ENCODE data around the gene MRTFA. TPM values are rescaled to one million over a fixed set of nuclear protein-coding genes. Genes with fewer than 3 reads are reported as not detected.

MRTFA gene
- total RNA-seq, 1 experiment from 2014 or later: 44.7 TPM

DNA sequence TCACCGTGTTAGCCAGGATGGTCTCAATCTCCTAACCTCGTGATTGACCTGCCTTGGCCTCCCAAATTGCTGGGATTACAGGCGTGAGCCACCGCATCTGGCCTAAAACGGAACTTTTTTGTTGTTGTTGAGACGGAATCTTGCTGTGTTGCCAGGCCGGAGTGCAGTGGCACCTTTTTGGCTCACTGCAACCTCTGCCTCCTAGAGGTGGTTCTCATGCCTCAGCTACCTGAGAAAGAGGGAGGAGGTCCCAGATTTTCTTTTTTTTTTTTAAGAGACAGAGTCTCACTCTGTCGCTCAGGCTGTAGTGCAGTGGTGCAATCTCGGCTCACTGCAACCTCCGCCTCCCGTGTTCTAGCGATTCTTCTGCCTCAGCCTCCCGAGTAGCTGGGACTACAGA lies 34.9 kb upstream of the MRTFA start:
- Histone ChIP-seq H3K4me2 (no peak overlapping the region), H3K27ac (no peak overlapping the region), H3K9me3 (ENCODE audit: insufficient read depth, low read depth) (0 out of 2 replicates have a peak, but pooled peaks cover 7% of the 10 kb centered on the region), H3K79me2 (ENCODE audit: low read depth) (no peaks in the 10 kb centered on the region), H2AFZ (no peak overlapping the region), H3K36me3 (ENCODE audit: low read depth) (no peaks in the 10 kb centered on the region), H3K9me2 (ENCODE audit: insufficient read depth) (no peaks in the 10 kb centered on the region), H3F3A (ENCODE audit: insufficient read depth, low read depth) (peaks cover 13% of the 10 kb centered on the region; the same call in 1 of the 2 replicates), H3K27me3 (ENCODE audit: insufficient read depth, low read depth) (no peaks in the 10 kb centered on the region), H3K4me3 (no peak overlapping the region), H3K4me1 (replicated peaks; ENCODE audit: insufficient read depth) (peaks cover 11% of the 10 kb centered on the region), H4K20me1 (ENCODE audit: insufficient read depth) (no peaks in the 10 kb centered on the region)
- no peak for DNase-seq
- ChIA-PET CTCF (interaction anchor here (0.7 kb wide), 2 partner anchors 37 to 322 kb away, joined by 5 to 11 read pairs; no protein-coding TSS in a partner anchor), POLR2A (ENCODE audit: unreplicated experiment) (no interaction called here)
- intact Hi-C loops (cut with micrococcal nuclease; ENCODE audit: unreplicated experiment): no loop called here
- TF ChIP-seq CTCF (conservative IDR thresholded peaks at IDR 0.05): no peak
- no peak for TF ChIP-seq EZH2 (IDR thresholded peaks at IDR 0.05; ENCODE audit: low read depth)
- no TSS peak for BruUV-seq (replicated peaks)

- H3F3A ChIP-seq (ENCODE audit: insufficient read depth, low read depth): peaks cover 17% of the 10 kb centered on the region
- intact Hi-C loops (cut with micrococcal nuclease; ENCODE audit: unreplicated experiment): no loop called here
- H3K4me3 ChIP-seq: no peak overlapping the region
- CTCF ChIA-PET: no interaction called here
- no peaks in the 10 kb centered on the region for H3K9me2 ChIP-seq (ENCODE audit: insufficient read depth)
- H3K27me3 ChIP-seq (ENCODE audit: insufficient read depth, low read depth): no peaks in the 10 kb centered on the region
- H3K27ac ChIP-seq: no peak overlapping the region
- DNase-seq: no peak
- no peaks in the 10 kb centered on the region for H4K20me1 ChIP-seq (ENCODE audit: insufficient read depth)
- TF ChIP-seq EZH2 (IDR thresholded peaks at IDR 0.05; ENCODE audit: low read depth) (no peak), CTCF (conservative IDR thresholded peaks at IDR 0.05) (no peak)
- no TSS peak for BruUV-seq (replicated peaks)
- POLR2A ChIA-PET (ENCODE audit: unreplicated experiment): no interaction called here
- H3K4me2 ChIP-seq: no peak overlapping the region
- no peaks in the 10 kb centered on the region for H3K36me3 ChIP-seq (ENCODE audit: low read depth)
- 0 out of 2 replicates have a peak, but pooled peaks cover 7% of the 10 kb centered on the region for H3K9me3 ChIP-seq (ENCODE audit: insufficient read depth, low read depth)
- no peaks in the 10 kb centered on the region for H3K79me2 ChIP-seq (ENCODE audit: low read depth)
- peaks cover 11% of the 10 kb centered on the region for H3K4me1 ChIP-seq (replicated peaks; ENCODE audit: insufficient read depth)
- no peak overlapping the region for H2AFZ ChIP-seq
These were observed 33.5 kb upstream of the MRTFA start for GRCh38 chr22:40670058-40670457.

DNA sequence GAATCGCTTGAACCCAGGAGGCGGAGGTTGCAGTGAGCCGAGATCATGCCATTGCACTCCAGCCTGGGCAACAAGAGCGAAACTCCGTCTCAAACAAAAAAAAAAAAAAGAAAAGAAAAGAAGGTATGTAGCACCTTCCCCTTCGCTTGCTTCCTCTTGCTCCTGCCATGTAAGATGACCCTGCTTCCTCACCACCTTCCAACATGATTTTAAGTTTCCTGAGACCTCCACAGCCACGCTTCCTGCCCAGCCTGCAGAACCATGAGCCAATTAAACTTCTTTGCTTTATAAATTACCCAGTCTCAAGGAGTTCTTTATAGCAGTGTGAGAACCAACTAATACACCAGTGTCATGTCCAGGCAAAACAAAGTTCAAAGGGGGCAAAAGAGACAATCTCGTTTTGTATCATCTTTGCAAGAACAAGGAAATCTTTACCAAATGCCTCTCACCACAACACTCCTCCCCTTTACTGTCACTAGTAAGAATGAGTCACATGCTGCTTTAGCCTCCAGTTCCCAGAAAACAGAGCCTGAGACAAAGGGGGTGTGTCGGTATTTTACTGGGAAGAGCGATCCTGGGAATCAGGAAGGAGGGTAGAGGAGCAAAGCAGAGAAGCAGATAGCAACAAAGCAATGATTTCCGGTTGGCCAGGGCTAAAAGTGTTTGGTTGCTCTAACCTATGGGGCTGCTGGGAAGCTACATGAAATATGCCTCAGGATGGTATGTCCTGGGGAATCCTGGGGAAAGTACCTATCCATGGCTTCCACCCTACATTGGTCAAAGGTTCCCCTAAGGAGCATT lies 32.3 kb upstream of the MRTFA start:
- no peaks in the 10 kb centered on the region for H3K9me2 ChIP-seq (ENCODE audit: insufficient read depth)
- no peaks in the 10 kb centered on the region for H3K79me2 ChIP-seq (ENCODE audit: low read depth)
- no TSS peak for BruUV-seq (replicated peaks)
- H3K27me3 ChIP-seq (ENCODE audit: insufficient read depth, low read depth): no peaks in the 10 kb centered on the region
- DNase-seq: peak in 1 of 2 experiments; percentile 77
- intact Hi-C loops (cut with micrococcal nuclease; ENCODE audit: unreplicated experiment): no loop called here
- TF ChIP-seq EZH2 (IDR thresholded peaks at IDR 0.05; ENCODE audit: low read depth) (no peak), CTCF (conservative IDR thresholded peaks at IDR 0.05) (no peak)
- H4K20me1 ChIP-seq (ENCODE audit: insufficient read depth): no peaks in the 10 kb centered on the region
- H3K9me3 ChIP-seq (ENCODE audit: insufficient read depth, low read depth): 0 out of 2 replicates have a peak, but pooled peaks cover 7% of the 10 kb centered on the region
- ChIA-PET POLR2A (ENCODE audit: unreplicated experiment) (interaction anchor here (0.6 kb wide), 1 partner anchor 88 kb away, joined by 3 read pairs; no protein-coding TSS in a partner anchor), CTCF (no interaction called here)
- H3K36me3 ChIP-seq (ENCODE audit: low read depth): no peaks in the 10 kb centered on the region
- H3K27ac ChIP-seq: peak overlapping the region; percentile 56
- H3K4me3 ChIP-seq: no peak overlapping the region
- H2AFZ ChIP-seq: peak overlapping the region; percentile 33
- peaks cover 11% of the 10 kb centered on the region for H3K4me1 ChIP-seq (replicated peaks; ENCODE audit: insufficient read depth)
- H3F3A ChIP-seq (ENCODE audit: insufficient read depth, low read depth): peaks cover 18% of the 10 kb centered on the region
- peak overlapping the region; percentile 47 for H3K4me2 ChIP-seq

Measured in PC-9 (cell line).